Measurements from ENCODE around the gene FAM111A. TPM values are rescaled to one million over a fixed set of nuclear protein-coding genes. Genes with fewer than 3 reads are reported as not detected.

Gene FAM111A
- total RNA-seq, 2 donors from 2014 or later, result 69.7 to 79.6 TPM

GRCh38 chr11:59191095-59191494, 48.4 kb downstream of the FAM111A start:
- DNase-seq (ENCODE audit: low spot score) (no peak), ATAC-seq (no peak)
- H3K4me3 Mint-ChIP-seq, result no peak overlapping the region
- H3K9me3 Mint-ChIP-seq, result no peaks in the 10 kb centered on the region
- no peak overlapping the region for H3K27ac Mint-ChIP-seq
- no peaks in the 10 kb centered on the region for H3K4me1 Mint-ChIP-seq (ENCODE audit: low read depth in 2 of 2)
- H3K36me3 Mint-ChIP-seq, result no peaks in the 10 kb centered on the region
- peaks cover 0 to 6% of the 10 kb centered on the region in 2 donors for H3K27me3 Mint-ChIP-seq

GRCh38 chr11:59191890-59192289, 49.2 kb downstream of the FAM111A start:
- no peaks in the 10 kb centered on the region for H3K9me3 Mint-ChIP-seq
- H3K27ac Mint-ChIP-seq, result no peak overlapping the region

GRCh38 chr11:59192446-59193020, 49.9 kb downstream of the FAM111A start:
- no peak for DNase-seq (ENCODE audit: low spot score)
- no peak overlapping the region for H3K27ac Mint-ChIP-seq
- no peaks in the 10 kb centered on the region for H3K4me1 Mint-ChIP-seq (ENCODE audit: low read depth in 2 of 2)

More at GRCh38 chr11:59191890-59192289, 49.2 kb downstream of the FAM111A start:
- peaks cover under 1 to 6% of the 10 kb centered on the region in 2 donors for H3K27me3 Mint-ChIP-seq
- H3K4me3 Mint-ChIP-seq, result no peak overlapping the region
- DNase-seq (ENCODE audit: low spot score) (no peak), ATAC-seq (no peak)
- no peaks in the 10 kb centered on the region for H3K4me1 Mint-ChIP-seq (ENCODE audit: low read depth in 2 of 2)
- H3K36me3 Mint-ChIP-seq, result no peaks in the 10 kb centered on the region

GRCh38 chr11:59193587-59194130, 51.0 kb downstream of the FAM111A start:
- H3K4me3 Mint-ChIP-seq, result no peak overlapping the region
- no peak overlapping the region for H3K27ac Mint-ChIP-seq
- no peak for DNase-seq (ENCODE audit: low spot score)

More at GRCh38 chr11:59192446-59193020, 49.9 kb downstream of the FAM111A start:
- peaks cover 7 to 8% of the 10 kb centered on the region in 2 donors for H3K27me3 Mint-ChIP-seq
- peak in 1 of 2 donors; percentile 6 for ATAC-seq
- no peaks in the 10 kb centered on the region for H3K36me3 Mint-ChIP-seq
- no peaks in the 10 kb centered on the region for H3K9me3 Mint-ChIP-seq
- H3K4me3 Mint-ChIP-seq, result no peak overlapping the region

GRCh38 chr11:59195586-59195985, 52.9 kb downstream of the FAM111A start:
- ATAC-seq, result no peak
- peaks cover 10 to 16% of the 10 kb centered on the region in 2 donors for H3K27me3 Mint-ChIP-seq

More at GRCh38 chr11:59193587-59194130, 51.0 kb downstream of the FAM111A start:
- Mint-ChIP-seq H3K9me3 (no peaks in the 10 kb centered on the region), H3K36me3 (no peaks in the 10 kb centered on the region), H3K4me1 (ENCODE audit: low read depth in 2 of 2) (no peaks in the 10 kb centered on the region), H3K27me3 (peaks cover 10 to 12% of the 10 kb centered on the region in 2 donors)
- ATAC-seq, result no peak

GRCh38 chr11:59196777-59197176, 54.1 kb downstream of the FAM111A start:
- no peaks in the 10 kb centered on the region for H3K9me3 Mint-ChIP-seq
- H3K4me1 Mint-ChIP-seq (ENCODE audit: low read depth in 2 of 2), result peaks cover 0 to 2% of the 10 kb centered on the region in 2 donors
- ATAC-seq, result no peak
- H3K4me3 Mint-ChIP-seq, result no peak overlapping the region
- H3K27me3 Mint-ChIP-seq, result peaks cover 10 to 16% of the 10 kb centered on the region in 2 donors
- no peaks in the 10 kb centered on the region for H3K36me3 Mint-ChIP-seq
- H3K27ac Mint-ChIP-seq, result no peak overlapping the region
- no peak for DNase-seq (ENCODE audit: low spot score)

More at GRCh38 chr11:59195586-59195985, 52.9 kb downstream of the FAM111A start:
- Mint-ChIP-seq H3K9me3 (no peaks in the 10 kb centered on the region), H3K4me1 (ENCODE audit: low read depth in 2 of 2) (peaks cover 0 to 2% of the 10 kb centered on the region in 2 donors), H3K36me3 (no peaks in the 10 kb centered on the region), H3K27ac (no peak overlapping the region), H3K4me3 (no peak overlapping the region)
- DNase-seq (ENCODE audit: low spot score), result no peak

GRCh38 chr11:59197991-59198390, 55.3 kb downstream of the FAM111A start:
- Mint-ChIP-seq H3K4me1 (ENCODE audit: low read depth in 2 of 2) (peaks cover 0 to 2% of the 10 kb centered on the region in 2 donors), H3K27ac (no peak overlapping the region), H3K36me3 (no peaks in the 10 kb centered on the region), H3K27me3 (peaks cover 14 to 16% of the 10 kb centered on the region in 2 donors), H3K9me3 (no peaks in the 10 kb centered on the region), H3K4me3 (no peak overlapping the region)
- ATAC-seq, result no peak
- DNase-seq (ENCODE audit: low spot score), result no peak

- H3K9me3 Mint-ChIP-seq, result no peaks in the 10 kb centered on the region
- no peak for DNase-seq (ENCODE audit: low spot score)
- no peaks in the 10 kb centered on the region for H3K36me3 Mint-ChIP-seq
- H3K27ac Mint-ChIP-seq, result no peak overlapping the region
- H3K4me1 Mint-ChIP-seq (ENCODE audit: low read depth in 2 of 2), result peaks cover 0 to 2% of the 10 kb centered on the region in 2 donors
- ATAC-seq, result no peak
- peaks cover 14 to 16% of the 10 kb centered on the region in 2 donors for H3K27me3 Mint-ChIP-seq
- no peak overlapping the region for H3K4me3 Mint-ChIP-seq
Measured at GRCh38 chr11:59198726-59199125, 56.1 kb downstream of the FAM111A start.

- H3K27ac Mint-ChIP-seq, result no peak overlapping the region
- peaks cover 14 to 16% of the 10 kb centered on the region in 2 donors for H3K27me3 Mint-ChIP-seq
- H3K9me3 Mint-ChIP-seq, result no peaks in the 10 kb centered on the region
- DNase-seq (ENCODE audit: low spot score) (no peak), ATAC-seq (peak in 1 of 2 donors; percentile 40)
- H3K4me3 Mint-ChIP-seq, result no peak overlapping the region
- no peaks in the 10 kb centered on the region for H3K36me3 Mint-ChIP-seq
- H3K4me1 Mint-ChIP-seq (ENCODE audit: low read depth in 2 of 2), result peaks cover 0 to 2% of the 10 kb centered on the region in 2 donors
Measured at GRCh38 chr11:59199546-59200422, 57.1 kb downstream of the FAM111A start.

GRCh38 chr11:59200423-59200746, 57.7 kb downstream of the FAM111A start:
- H3K27ac Mint-ChIP-seq, result no peak overlapping the region
- ATAC-seq, result no peak
- no peak for DNase-seq (ENCODE audit: low spot score)
- H3K9me3 Mint-ChIP-seq, result no peaks in the 10 kb centered on the region
- H3K27me3 Mint-ChIP-seq, result peaks cover 13 to 16% of the 10 kb centered on the region in 2 donors
- no peaks in the 10 kb centered on the region for H3K36me3 Mint-ChIP-seq
- no peak overlapping the region for H3K4me3 Mint-ChIP-seq
- peaks cover 0 to 2% of the 10 kb centered on the region in 2 donors for H3K4me1 Mint-ChIP-seq (ENCODE audit: low read depth in 2 of 2)

- no peak for ATAC-seq
- Mint-ChIP-seq H3K36me3 (no peaks in the 10 kb centered on the region), H3K27ac (no peak overlapping the region), H3K4me1 (ENCODE audit: low read depth in 2 of 2) (peaks cover 0 to 2% of the 10 kb centered on the region in 2 donors), H3K27me3 (peaks cover 11 to 16% of the 10 kb centered on the region in 2 donors), H3K9me3 (no peaks in the 10 kb centered on the region), H3K4me3 (no peak overlapping the region)
- DNase-seq (ENCODE audit: low spot score), result no peak
Measured at GRCh38 chr11:59201353-59201752, 58.7 kb downstream of the FAM111A start.
